H9 (cell line): Measurements from ENCODE around the gene OR52B6. TPM values are rescaled to one million over a fixed set of nuclear protein-coding genes. Genes with fewer than 3 reads are reported as not detected.

ENCODE experiments used
- DNase-seq: peaks from one replicate; pipeline ENCODE4 v3.0.0-alpha.2; 2017
- H2AFZ ChIP-seq: one replicate; pipeline ENCODE4 v1.6.1; 2013; ENCODE audit warnings: mild to moderate bottlenecking, low read length, control low read depth, moderate library complexity
- H2AK5ac ChIP-seq: 2 replicates; pipeline ENCODE4 v1.6.1; 2013; ENCODE audit warnings: low read length, control low read depth, mixed read lengths; ENCODE audit not compliant: insufficient read length
- H2BK120ac ChIP-seq: one replicate; pipeline ENCODE4 v1.6.1; 2013; ENCODE audit warnings: low read depth, mild to moderate bottlenecking, low read length, control low read depth, inconsistent platforms; ENCODE audit not compliant: poor library complexity, severe bottlenecking
- H2BK12ac ChIP-seq: 2 replicates; pipeline ENCODE4 v1.6.1; 2013; ENCODE audit warnings: low read length, control low read depth, mixed read lengths, low read depth; ENCODE audit not compliant: insufficient read length
- H2BK15ac ChIP-seq: 2 replicates; pipeline ENCODE4 v1.6.1; 2013; ENCODE audit warnings: low read depth, low read length, control low read depth
- H2BK20ac ChIP-seq: one replicate; pipeline ENCODE4 v1.6.1; 2013; ENCODE audit warnings: low read depth, mild to moderate bottlenecking, low read length, control low read depth, inconsistent platforms; ENCODE audit not compliant: poor library complexity, severe bottlenecking
- H2BK5ac ChIP-seq: 2 replicates; pipeline ENCODE4 v1.6.1; 2013; ENCODE audit warnings: low read length, control low read depth, mixed read lengths; ENCODE audit not compliant: insufficient read length
- H3K14ac ChIP-seq: 2 replicates; pipeline ENCODE4 v1.6.1; 2013; ENCODE audit warnings: low read length, control low read depth; ENCODE audit not compliant: insufficient read depth
- H3K18ac ChIP-seq: 2 replicates; pipeline ENCODE4 v1.6.1; 2013; ENCODE audit warnings: low read depth, mild to moderate bottlenecking, mixed read lengths, low read length, control low read depth; ENCODE audit not compliant: insufficient read length
- H3K23ac ChIP-seq: 2 replicates; pipeline ENCODE4 v1.6.1; 2013; ENCODE audit warnings: low read length, control low read depth, mixed read lengths, low read depth; ENCODE audit not compliant: insufficient read length
- H3K23me2 ChIP-seq: 2 replicates; pipeline ENCODE4 v1.6.1; 2013; ENCODE audit warnings: low read depth, mild to moderate bottlenecking, mixed read lengths, low read length, control low read depth; ENCODE audit not compliant: insufficient read length, poor library complexity, severe bottlenecking
- H3K27ac ChIP-seq: 2 replicates; pipeline ENCODE4 v1.5.1; 2013; ENCODE audit warnings: low read length, control low read depth, mixed read lengths, low read depth; ENCODE audit not compliant: insufficient read length
- H3K27me3 ChIP-seq: 2 replicates; pipeline ENCODE4 v1.6.1; 2013; ENCODE audit warnings: low read length, control low read depth, inconsistent platforms; ENCODE audit not compliant: insufficient read depth
- H3K4ac ChIP-seq: 2 replicates; pipeline ENCODE4 v1.6.1; 2013; ENCODE audit warnings: low read depth, mild to moderate bottlenecking, control low read depth, inconsistent platforms, low read length, moderate library complexity
- H3K4me1 ChIP-seq: 2 replicates; pipeline ENCODE4 v1.6.1; 2013; ENCODE audit warnings: low read length, control low read depth, inconsistent platforms; ENCODE audit not compliant: insufficient read depth
- H3K4me2 ChIP-seq: 2 replicates; pipeline ENCODE4 v1.6.1; 2013; ENCODE audit warnings: low read length, control low read depth, mixed read lengths; ENCODE audit not compliant: insufficient read length, insufficient read depth
- H3K56ac ChIP-seq: 2 replicates; pipeline ENCODE4 v1.6.1; 2013; ENCODE audit warnings: low read depth, mild to moderate bottlenecking, mixed read lengths, low read length, control low read depth; ENCODE audit not compliant: insufficient read length
- H3K79me1 ChIP-seq: 2 replicates; pipeline ENCODE4 v1.6.1; 2013; ENCODE audit warnings: low read depth, mild to moderate bottlenecking, moderate library complexity, low read length, control low read depth, inconsistent platforms; ENCODE audit not compliant: insufficient read depth, poor library complexity, severe bottlenecking
- H3K79me2 ChIP-seq: 2 replicates; pipeline ENCODE4 v1.6.1; 2013; ENCODE audit warnings: low read length, control low read depth, inconsistent platforms; ENCODE audit not compliant: insufficient read depth
- H3K9ac ChIP-seq: 2 replicates; pipeline ENCODE4 v1.6.1; 2013; ENCODE audit warnings: low read length, control low read depth, mixed read lengths; ENCODE audit not compliant: insufficient read length; ENCODE audit errors: extremely low read depth
- H3K9me3 ChIP-seq: one replicate; pipeline ENCODE4 v1.6.1; 2013; ENCODE audit warnings: low read depth, low read length, inconsistent platforms; ENCODE audit not compliant: control insufficient read depth
- H3T11ph ChIP-seq: one replicate; pipeline ENCODE4 v1.6.1; 2013; ENCODE audit warnings: mild to moderate bottlenecking, low read length, control low read depth, inconsistent platforms
- H4K20me1 ChIP-seq: one replicate; pipeline ENCODE4 v1.6.1; 2013; ENCODE audit not compliant: control insufficient read depth, insufficient read length, insufficient read depth
- H4K5ac ChIP-seq: 2 replicates; pipeline ENCODE4 v1.6.1; 2013; ENCODE audit warnings: low read depth, mild to moderate bottlenecking, mixed read lengths, low read length, control low read depth; ENCODE audit not compliant: insufficient read length
- H4K8ac ChIP-seq: replicated peaks from 2 replicates; pipeline ENCODE4 v1.6.1; 2013; ENCODE audit warnings: low read length, control low read depth, mixed read lengths, low read depth; ENCODE audit not compliant: insufficient read length
- H4K91ac ChIP-seq: 2 replicates; pipeline ENCODE4 v1.6.1; 2013; ENCODE audit warnings: low read depth, mild to moderate bottlenecking, moderate library complexity, mixed read lengths, low read length, control low read depth; ENCODE audit not compliant: insufficient read length
- H3K27ac Mint-ChIP-seq, 3 experiments: 2 replicates in 2 of 3; 3 replicates in 1 of 3; pipeline ENCODE4 v1.8.0; 2020 to 2021; ENCODE audit warnings: mixed read lengths in 3 of 3, mild to moderate bottlenecking in 1 of 3, moderate library complexity in 1 of 3
- H3K27me3 Mint-ChIP-seq: 2 replicates; pipeline ENCODE4 v1.8.0; 2021; ENCODE audit warnings: low read depth, mild to moderate bottlenecking, moderate library complexity, mixed read lengths
- H3K36me3 Mint-ChIP-seq, 3 experiments: 2 replicates in 2 of 3; 3 replicates in 1 of 3; pipeline ENCODE4 v1.8.0; 2020 to 2021; ENCODE audit warnings: low read depth in 3 of 3, mixed read lengths in 3 of 3; ENCODE audit not compliant: insufficient read depth in 1 of 3
- H3K4me1 Mint-ChIP-seq, 2 experiments: 2 replicates each; pipeline ENCODE4 v1.8.0; 2020; ENCODE audit warnings: mixed read lengths in 2 of 2
- H3K4me3 Mint-ChIP-seq, 2 experiments: 2 replicates in 1 of 2; 3 replicates in 1 of 2; pipeline ENCODE4 v1.8.0; 2020 to 2021; ENCODE audit warnings: mild to moderate bottlenecking in 2 of 2, mixed read lengths in 2 of 2, moderate library complexity in 1 of 2
- H3K9me3 Mint-ChIP-seq, 2 experiments: 2 replicates in 1 of 2; 3 replicates in 1 of 2; pipeline ENCODE4 v1.8.0; 2020; ENCODE audit warnings: mild to moderate bottlenecking in 2 of 2, mixed read lengths in 2 of 2, moderate library complexity in 1 of 2
- CTCF ChIP-seq: fragments of 200-600 bp; sonication (generic); conservative IDR thresholded peaks from 3 replicates; pipeline ENCODE4 v1.8.0; 2021; ENCODE audit warnings: antibody characterized with exemption, mild to moderate bottlenecking
- WGBS: extraction: QIAGEN DNeasy Blood & Tissue Kit; methylation state at CpG from one replicate; pipeline ENCODE4 v1.1.7; 2013; ENCODE audit warnings: missing lambda C conversion rate, low lambda C conversion rate, mixed read lengths; ENCODE audit not compliant: insufficient read length; ENCODE audit errors: extremely low coverage; 5-methylcytosine and 5-hydroxymethylcytosine counted together
- total RNA-seq: library from RNA; stranded (reverse); gene quantifications from 2 replicates; pipeline ENCODE4 v1.2.1, GENCODE V29; 2021

Gene OR52B6
- total RNA-seq, 1 experiment from 2014 or later, result not detected

- Histone ChIP-seq H4K20me1 (no peaks in the 10 kb centered on the region), H3K23me2 (peaks cover 7% of the 10 kb centered on the region), H2BK15ac (no peak overlapping the region), H3T11ph (no peak overlapping the region), H3K4me1 (no peaks in the 10 kb centered on the region), H3K18ac (no peak overlapping the region), H3K79me1 (no peaks in the 10 kb centered on the region), H2BK120ac (no peak overlapping the region), H3K27ac (no peak overlapping the region), H4K8ac (no peak overlapping the region), H2AK5ac (no peak overlapping the region), H3K4me2 (peak overlapping the region; percentile 62), H3K14ac (no peak overlapping the region), H2BK20ac (no peak overlapping the region), H2BK12ac (no peak overlapping the region), H4K5ac (no peak overlapping the region), H4K91ac (no peak overlapping the region), H3K27me3 (no peaks in the 10 kb centered on the region), H3K56ac (no peak overlapping the region), H3K4ac (no peak overlapping the region), H3K79me2 (peaks cover 6% of the 10 kb centered on the region; the same call in 1 of the 2 replicates), H3K9me3 (no peaks in the 10 kb centered on the region), H2BK5ac (no peak overlapping the region), H3K23ac (no peak overlapping the region), H3K9ac (no peak overlapping the region), H2AFZ (no peak overlapping the region)
- peak overlapping the region; percentile 85 to 93; a peak in 4 of 5 replicates for H3K4me3 Mint-ChIP-seq
- H3K36me3 Mint-ChIP-seq, result peaks cover 0 to under 1% (median 0%) of the 10 kb centered on the region in 3 experiments; a peak in 3 of 7 replicates
- H3K27me3 Mint-ChIP-seq, result no peaks in the 10 kb centered on the region; the same call in 1 of the 2 replicates
- TF ChIP-seq CTCF, result no peak
- no peaks in the 10 kb centered on the region for H3K9me3 Mint-ChIP-seq
- peak overlapping the region in 2 of 3 experiments; percentile 4 to 85; a peak in 3 of 7 replicates for H3K27ac Mint-ChIP-seq
- peaks cover 35 to 41% of the 10 kb centered on the region in 2 experiments for H3K4me1 Mint-ChIP-seq
- peak; percentile 52 for DNase-seq
- no CpG with 5 or more reads among the region's 3 CpGs for WGBS
Observed at GRCh38 chr11:5597953-5598352, 17.3 kb downstream of the OR52B6 start.
